Measurements from ENCODE around the gene DERL3. TPM values are rescaled to one million over a fixed set of nuclear protein-coding genes. Genes with fewer than 3 reads are reported as not detected.

Gene DERL3
- total RNA-seq, 5 donors from 2014 or later (not counting 1 experiment from before 2014, with no cell fraction given) = 1.2 to 3.9 (median 2.8) TPM

DNA sequence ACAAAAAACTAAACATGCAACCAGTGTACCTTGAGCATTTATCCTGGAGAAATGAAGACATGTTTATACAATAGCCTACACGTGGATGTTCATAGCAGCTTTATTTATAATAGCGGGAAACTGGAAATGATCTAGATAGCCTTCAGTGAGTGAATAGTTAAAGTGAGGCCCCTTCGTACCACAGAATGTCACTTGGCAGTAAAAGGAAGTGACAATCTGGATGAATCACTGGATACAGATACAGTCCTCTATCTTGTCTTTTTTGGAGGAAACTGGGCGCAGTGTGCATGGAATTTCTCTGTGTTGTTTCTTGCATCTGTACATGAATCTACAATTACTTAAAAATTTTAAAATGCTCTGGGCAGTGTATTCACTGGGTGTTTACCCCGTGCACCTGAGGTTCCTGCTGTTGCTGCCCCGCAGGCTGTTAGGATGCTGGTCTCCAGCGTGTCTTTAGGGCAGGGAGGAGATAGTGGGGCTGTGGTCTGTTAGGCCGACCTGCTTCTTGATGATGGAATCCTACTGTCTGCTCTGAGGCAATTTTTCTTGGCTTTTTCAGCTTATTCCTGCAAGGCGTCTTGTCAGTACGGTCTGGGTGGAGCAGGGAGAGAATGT is 23.2 kb downstream of the DERL3 start:
- ATAC-seq (replicated peaks in 1 of 4) (no peak), DNase-seq (no peak)
- Histone ChIP-seq H3K4me3 (ENCODE audit: control insufficient read depth in 1 of 2, extremely low read depth in 1 of 2, low read length in 1 of 2) (no peak overlapping the region), H3K27me3 (replicated peaks in 1 of 2; ENCODE audit: control insufficient read depth in 2 of 2, extremely low read depth in 1 of 2, insufficient read depth in 2 of 2, low read length in 1 of 2) (no peaks in the 10 kb centered on the region), H3K4me1 (ENCODE audit: control insufficient read depth in 1 of 2, extremely low read depth in 1 of 2, insufficient read depth in 2 of 2, low read length in 2 of 2) (no peaks in the 10 kb centered on the region), H3K9me3 (no peaks in the 10 kb centered on the region), H3K36me3 (ENCODE audit: control insufficient read depth in 2 of 2, extremely low read depth in 1 of 2, insufficient read depth in 1 of 2, low read length in 1 of 2) (peaks cover 10 to 43% of the 10 kb centered on the region in 2 donors), H3K27ac (ENCODE audit: low read length) (no peak overlapping the region)
- ChIA-PET POLR2A (no interaction called here), CTCF (no interaction called here)
- H3K27ac Mint-ChIP-seq = no peak overlapping the region
- H3K4me3 Mint-ChIP-seq = no peak overlapping the region
- peaks cover 55% of the 10 kb centered on the region for H3K36me3 Mint-ChIP-seq
- peaks cover 0 to 9% (median 0%) of the 10 kb centered on the region in 3 donors for H3K4me1 Mint-ChIP-seq
- 96% methylated on average over 4 of the region's 10 CpGs for WGBS (ENCODE audit: insufficient coverage)
- H3K9me3 Mint-ChIP-seq = no peaks in the 10 kb centered on the region
- H3K27me3 Mint-ChIP-seq = no peaks in the 10 kb centered on the region

DNA sequence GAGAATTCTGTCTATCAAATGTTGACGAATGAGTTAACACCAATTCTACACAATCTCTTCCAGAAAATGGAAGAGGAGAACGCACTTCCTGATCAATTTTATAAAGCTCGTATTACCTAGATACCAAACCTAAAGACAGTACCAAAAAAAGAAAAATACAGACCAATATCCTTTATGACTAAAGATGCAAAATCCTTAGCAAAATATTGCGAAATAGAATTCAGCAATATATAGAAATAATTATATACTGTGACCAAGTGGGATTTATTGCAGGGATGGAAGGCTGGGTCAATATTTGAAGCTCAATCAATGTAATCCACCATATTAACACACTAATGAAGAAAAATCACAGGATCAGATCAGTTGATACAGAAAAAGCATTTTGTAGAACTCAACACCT is 26.4 kb downstream of the DERL3 start:
- CTCF ChIA-PET = no interaction called here

DNA sequence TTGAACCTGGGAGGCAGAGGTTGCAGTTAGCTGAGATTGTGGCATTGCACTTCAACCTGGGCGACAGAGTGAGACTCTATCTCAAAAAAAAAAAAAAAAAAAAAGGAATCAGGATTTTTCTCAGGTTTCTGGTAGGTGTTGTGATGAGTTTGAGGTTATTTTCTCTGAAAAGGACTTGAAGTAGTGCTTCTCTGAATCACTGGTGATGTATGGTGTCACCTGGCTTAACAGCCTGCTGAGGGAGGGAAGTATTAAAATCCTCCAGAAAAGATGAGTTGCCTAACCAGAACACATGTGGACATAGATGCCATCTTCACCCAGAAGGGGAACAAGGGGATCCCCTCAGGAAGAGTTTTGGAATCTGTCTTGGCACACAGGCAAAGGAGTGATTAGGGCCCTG is 32.0 kb downstream of the DERL3 start:
- POLR2A ChIA-PET = no interaction called here
- Mint-ChIP-seq H3K4me3 (no peak overlapping the region), H3K9me3 (no peaks in the 10 kb centered on the region), H3K27ac (peak overlapping the region in 1 of 2 donors; percentile 22), H3K27me3 (no peaks in the 10 kb centered on the region), H3K4me1 (peaks cover 0 to 2% (median 0%) of the 10 kb centered on the region in 3 donors), H3K36me3 (peaks cover 41% of the 10 kb centered on the region)
- DNase-seq (no peak), ATAC-seq (replicated peaks in 1 of 4) (no peak)
- Histone ChIP-seq H3K4me3 (ENCODE audit: control insufficient read depth in 1 of 2, extremely low read depth in 1 of 2, low read length in 1 of 2) (no peak overlapping the region), H3K27me3 (replicated peaks in 1 of 2; ENCODE audit: control insufficient read depth in 2 of 2, extremely low read depth in 1 of 2, insufficient read depth in 2 of 2, low read length in 1 of 2) (no peaks in the 10 kb centered on the region), H3K27ac (ENCODE audit: low read length) (no peak overlapping the region), H3K9me3 (no peaks in the 10 kb centered on the region), H3K36me3 (ENCODE audit: control insufficient read depth in 2 of 2, extremely low read depth in 1 of 2, insufficient read depth in 1 of 2, low read length in 1 of 2) (peaks cover 15 to 43% of the 10 kb centered on the region in 2 donors), H3K4me1 (ENCODE audit: control insufficient read depth in 1 of 2, extremely low read depth in 1 of 2, insufficient read depth in 2 of 2, low read length in 2 of 2) (no peaks in the 10 kb centered on the region)
- WGBS (ENCODE audit: insufficient coverage) = no CpG with 5 or more reads among the region's 1 CpG
- CTCF ChIA-PET = interaction anchor here in 1 of 2 donors (0.6 kb wide), 1 partner anchor 32 kb away, joined by 3 read pairs; no protein-coding TSS in a partner anchor

More for the DNA sequence above, 26.4 kb downstream of the DERL3 start:
- POLR2A ChIA-PET = no interaction called here
- no peaks in the 10 kb centered on the region for H3K9me3 Mint-ChIP-seq
- Histone ChIP-seq H3K9me3 (no peaks in the 10 kb centered on the region), H3K4me3 (ENCODE audit: control insufficient read depth in 1 of 2, extremely low read depth in 1 of 2, low read length in 1 of 2) (no peak overlapping the region), H3K27ac (ENCODE audit: low read length) (no peak overlapping the region), H3K27me3 (replicated peaks in 1 of 2; ENCODE audit: control insufficient read depth in 2 of 2, extremely low read depth in 1 of 2, insufficient read depth in 2 of 2, low read length in 1 of 2) (no peaks in the 10 kb centered on the region), H3K4me1 (ENCODE audit: control insufficient read depth in 1 of 2, extremely low read depth in 1 of 2, insufficient read depth in 2 of 2, low read length in 2 of 2) (no peaks in the 10 kb centered on the region), H3K36me3 (ENCODE audit: control insufficient read depth in 2 of 2, extremely low read depth in 1 of 2, insufficient read depth in 1 of 2, low read length in 1 of 2) (peaks cover 10 to 22% of the 10 kb centered on the region in 2 donors)
- no peaks in the 10 kb centered on the region for H3K4me1 Mint-ChIP-seq
- no peaks in the 10 kb centered on the region for H3K27me3 Mint-ChIP-seq
- 100% methylated on average over 2 of the region's 4 CpGs for WGBS (ENCODE audit: insufficient coverage)
- no peak overlapping the region for H3K4me3 Mint-ChIP-seq
- H3K27ac Mint-ChIP-seq = no peak overlapping the region
- peaks cover 42% of the 10 kb centered on the region for H3K36me3 Mint-ChIP-seq
- no peak for DNase-seq
- no peak for ATAC-seq (replicated peaks in 1 of 4)

DNA sequence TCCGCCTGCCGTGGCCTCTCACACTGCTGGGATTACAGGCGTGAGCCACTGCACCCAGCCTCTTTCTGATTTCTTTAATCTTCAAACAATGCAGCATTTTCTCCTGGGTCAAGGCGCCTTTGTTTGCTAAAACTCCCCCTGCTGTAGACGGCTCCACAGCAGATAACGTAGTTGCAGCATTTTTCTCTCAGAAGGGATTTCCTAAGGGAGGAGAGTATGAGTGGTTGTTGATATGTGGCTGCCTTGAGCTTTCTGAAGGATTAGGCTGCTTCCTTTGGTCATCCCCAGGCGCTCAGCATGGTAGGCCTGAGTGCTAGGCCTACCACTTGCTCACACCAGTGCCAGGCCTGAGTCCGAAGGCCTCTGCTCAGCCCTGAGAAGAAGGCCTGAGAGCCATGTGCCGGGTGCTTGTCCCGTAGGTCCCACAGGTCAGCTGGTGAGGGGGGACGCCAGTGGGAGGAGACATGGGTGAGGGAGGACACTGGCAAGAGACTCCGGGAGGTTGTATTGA is 34.0 kb downstream of the DERL3 start:
- H3K4me1 ChIP-seq (ENCODE audit: control insufficient read depth in 1 of 2, extremely low read depth in 1 of 2, insufficient read depth in 2 of 2, low read length in 2 of 2) = no peaks in the 10 kb centered on the region

DNA sequence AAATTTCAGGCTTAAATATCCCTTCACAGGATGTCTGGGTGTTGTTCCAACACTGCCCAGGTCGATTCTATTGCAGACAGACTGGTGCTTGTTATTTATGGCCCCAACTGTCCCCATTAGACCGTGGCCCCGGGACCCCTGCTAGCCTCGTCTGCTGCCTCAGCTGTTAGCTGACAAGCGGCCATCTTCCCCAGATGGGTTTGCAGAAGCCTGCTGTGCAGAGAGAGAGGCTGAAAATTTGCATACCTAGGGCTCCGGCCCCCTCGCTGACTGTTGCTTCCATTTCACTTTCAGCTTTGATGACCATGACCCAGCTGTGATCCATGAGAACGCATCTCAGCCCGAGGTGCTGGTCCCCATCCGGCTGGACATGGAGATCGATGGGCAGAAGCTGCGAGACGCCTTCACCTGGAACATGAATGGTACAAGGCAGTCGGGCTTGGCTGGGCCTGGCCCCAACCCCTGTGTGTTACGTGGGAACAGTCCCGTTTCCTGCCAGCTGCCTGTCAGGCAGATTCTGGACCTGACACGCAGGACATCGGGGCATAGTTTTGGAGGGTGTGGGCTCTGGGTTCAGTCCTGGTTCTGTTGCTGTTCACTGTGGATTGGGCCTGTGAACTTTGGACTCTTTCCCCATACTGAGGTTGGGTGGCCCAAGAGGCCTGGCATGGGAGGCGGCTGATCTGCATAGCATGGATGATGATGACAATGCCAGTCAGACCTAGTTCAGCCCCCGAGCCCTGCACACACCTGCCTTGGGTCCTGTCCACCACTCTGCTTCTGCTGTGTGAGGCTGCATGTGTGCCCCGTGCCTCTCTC is 35.6 kb downstream of the DERL3 start:
- H3K27ac Mint-ChIP-seq = no peak overlapping the region
- H3K4me3 Mint-ChIP-seq = no peak overlapping the region
- ChIA-PET POLR2A (no interaction called here), CTCF (no interaction called here)
- ATAC-seq (replicated peaks in 1 of 4) (no peak), DNase-seq (no peak)
- Histone ChIP-seq H3K9me3 (no peaks in the 10 kb centered on the region), H3K27me3 (replicated peaks in 1 of 2; ENCODE audit: control insufficient read depth in 2 of 2, extremely low read depth in 1 of 2, insufficient read depth in 2 of 2, low read length in 1 of 2) (no peaks in the 10 kb centered on the region), H3K36me3 (ENCODE audit: control insufficient read depth in 2 of 2, extremely low read depth in 1 of 2, insufficient read depth in 1 of 2, low read length in 1 of 2) (peaks cover 33 to 67% of the 10 kb centered on the region in 2 donors), H3K4me1 (ENCODE audit: control insufficient read depth in 1 of 2, extremely low read depth in 1 of 2, insufficient read depth in 2 of 2, low read length in 2 of 2) (no peaks in the 10 kb centered on the region), H3K4me3 (ENCODE audit: control insufficient read depth in 1 of 2, extremely low read depth in 1 of 2, low read length in 1 of 2) (no peak overlapping the region), H3K27ac (ENCODE audit: low read length) (no peak overlapping the region)
- 89% methylated on average over 20 of the region's 21 CpGs for WGBS (ENCODE audit: insufficient coverage)
- peaks cover 0 to 10% (median 0%) of the 10 kb centered on the region in 3 donors for H3K4me1 Mint-ChIP-seq
- no peaks in the 10 kb centered on the region for H3K9me3 Mint-ChIP-seq
- H3K36me3 Mint-ChIP-seq = peaks cover 53% of the 10 kb centered on the region
- H3K27me3 Mint-ChIP-seq = no peaks in the 10 kb centered on the region

More for the DNA sequence above, 34.0 kb downstream of the DERL3 start:
- H3K4me3 Mint-ChIP-seq = no peak overlapping the region
- H3K9me3 Mint-ChIP-seq = no peaks in the 10 kb centered on the region
- DNase-seq (no peak), ATAC-seq (replicated peaks in 1 of 4) (no peak)
- Histone ChIP-seq H3K36me3 (ENCODE audit: control insufficient read depth in 2 of 2, extremely low read depth in 1 of 2, insufficient read depth in 1 of 2, low read length in 1 of 2) (peaks cover 28 to 59% of the 10 kb centered on the region in 2 donors), H3K4me3 (ENCODE audit: control insufficient read depth in 1 of 2, extremely low read depth in 1 of 2, low read length in 1 of 2) (no peak overlapping the region), H3K27me3 (replicated peaks in 1 of 2; ENCODE audit: control insufficient read depth in 2 of 2, extremely low read depth in 1 of 2, insufficient read depth in 2 of 2, low read length in 1 of 2) (no peaks in the 10 kb centered on the region), H3K9me3 (no peaks in the 10 kb centered on the region), H3K27ac (ENCODE audit: low read length) (no peak overlapping the region)
- no peak overlapping the region for H3K27ac Mint-ChIP-seq
- no peaks in the 10 kb centered on the region for H3K27me3 Mint-ChIP-seq
- ChIA-PET CTCF (no interaction called here), POLR2A (no interaction called here)
- WGBS (ENCODE audit: insufficient coverage) = 89% methylated on average over 6 of the region's 12 CpGs
- peaks cover 49% of the 10 kb centered on the region for H3K36me3 Mint-ChIP-seq
- peaks cover 0 to 10% (median 0%) of the 10 kb centered on the region in 3 donors for H3K4me1 Mint-ChIP-seq

DNA sequence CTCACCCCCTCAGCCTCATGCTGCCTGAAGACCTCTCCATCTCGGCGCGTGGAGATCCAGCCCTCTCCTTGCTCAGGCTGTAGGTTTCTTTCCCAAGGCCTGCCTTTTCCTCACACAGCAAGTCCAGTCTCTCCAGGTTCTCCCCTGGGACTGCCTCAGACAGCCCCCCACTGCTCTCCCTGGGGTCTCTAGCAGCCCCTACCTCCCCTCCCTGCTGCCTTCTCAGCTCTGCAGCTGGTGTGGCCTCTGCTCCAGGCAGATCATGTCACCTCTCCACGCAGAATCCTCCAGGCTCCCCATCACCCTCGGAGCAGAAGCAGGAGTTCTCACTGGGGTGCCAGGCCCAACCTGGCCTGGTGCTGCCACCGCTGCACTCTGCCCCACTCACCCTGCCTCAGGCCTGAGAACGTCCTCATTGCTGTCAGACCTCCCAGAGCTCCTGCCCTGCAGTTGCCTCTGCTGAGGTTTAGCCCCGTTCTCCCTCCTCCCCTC is 36.9 kb downstream of the DERL3 start:
- Histone ChIP-seq H3K27me3 (replicated peaks in 1 of 2; ENCODE audit: control insufficient read depth in 2 of 2, extremely low read depth in 1 of 2, insufficient read depth in 2 of 2, low read length in 1 of 2) (no peaks in the 10 kb centered on the region), H3K4me3 (ENCODE audit: control insufficient read depth in 1 of 2, extremely low read depth in 1 of 2, low read length in 1 of 2) (no peak overlapping the region), H3K27ac (ENCODE audit: low read length) (no peak overlapping the region), H3K36me3 (ENCODE audit: control insufficient read depth in 2 of 2, extremely low read depth in 1 of 2, insufficient read depth in 1 of 2, low read length in 1 of 2) (peaks cover 33 to 72% of the 10 kb centered on the region in 2 donors), H3K4me1 (ENCODE audit: control insufficient read depth in 1 of 2, extremely low read depth in 1 of 2, insufficient read depth in 2 of 2, low read length in 2 of 2) (no peaks in the 10 kb centered on the region), H3K9me3 (no peaks in the 10 kb centered on the region)
- no peaks in the 10 kb centered on the region for H3K9me3 Mint-ChIP-seq
- ChIA-PET CTCF (no interaction called here), POLR2A (no interaction called here)
- H3K27ac Mint-ChIP-seq = peak overlapping the region in 1 of 2 donors; percentile 55
- H3K27me3 Mint-ChIP-seq = no peaks in the 10 kb centered on the region
- no peak overlapping the region for H3K4me3 Mint-ChIP-seq
- DNase-seq (no peak), ATAC-seq (replicated peaks in 1 of 4) (no peak)
- 95% methylated on average over 6 of the region's 8 CpGs for WGBS (ENCODE audit: insufficient coverage)
- peaks cover 0 to 10% (median 0%) of the 10 kb centered on the region in 3 donors for H3K4me1 Mint-ChIP-seq
- peaks cover 50% of the 10 kb centered on the region for H3K36me3 Mint-ChIP-seq

Measured in T-cell (primary cell).